CD14-positive monocyte (primary cell): ENCODE data around the gene KRTAP10-4. TPM values are rescaled to one million over a fixed set of nuclear protein-coding genes. Genes with fewer than 3 reads are reported as not detected.

Source experiments
- DNase-seq, 3 donors: peaks; one replicate each; pipeline ENCODE4 v3.0.0-alpha.2; 2011 to 2022
- H2AFZ ChIP-seq: 2 replicates; pipeline ENCODE4 v1.6.0; 2012; ENCODE audit warnings: mild to moderate bottlenecking, low read depth, low read length, inconsistent platforms; ENCODE audit not compliant: insufficient read depth, poor library complexity, severe bottlenecking
- H3K27ac ChIP-seq, 2 donors: 1 replicate in 1 of 2; 2 replicates in 1 of 2; pipeline ENCODE4 v1.5.1; 2012 to 2013; ENCODE audit warnings: low read length in 2 of 2, control low read depth in 1 of 2, inconsistent platforms in 1 of 2, low read depth in 1 of 2, mild to moderate bottlenecking in 1 of 2
- H3K27me3 ChIP-seq, 2 donors: one replicate each; pipeline versions ENCODE4 v1.6.0 to v1.6.1; 2011 to 2013; ENCODE audit warnings: low read length in 2 of 2; ENCODE audit not compliant: control insufficient read depth in 2 of 2, insufficient read depth in 2 of 2
- H3K36me3 ChIP-seq, 2 donors: replicated peaks in 1 of 2; 1 replicate in 1 of 2; 2 replicates in 1 of 2; pipeline versions ENCODE4 v1.5.1 to v1.6.1; 2012 to 2013; ENCODE audit warnings: low read length in 2 of 2, control low read depth in 1 of 2, inconsistent platforms in 1 of 2, mild to moderate bottlenecking in 1 of 2; ENCODE audit not compliant: insufficient read depth in 2 of 2, control insufficient read depth in 1 of 2
- H3K4me1 ChIP-seq, 2 donors: 1 replicate in 1 of 2; 2 replicates in 1 of 2; pipeline versions ENCODE4 v1.5.1 to v1.6.1; 2012 to 2013; ENCODE audit warnings: low read length in 2 of 2, control low read depth in 1 of 2, inconsistent platforms in 1 of 2, mild to moderate bottlenecking in 1 of 2, moderate library complexity in 1 of 2; ENCODE audit not compliant: insufficient read depth in 2 of 2, control insufficient read depth in 1 of 2
- H3K4me2 ChIP-seq: replicated peaks from 2 replicates; pipeline ENCODE3; 2012; ENCODE audit warnings: low read length, moderate library complexity, mild to moderate bottlenecking; ENCODE audit not compliant: poor library complexity, severe bottlenecking; ENCODE audit errors: extremely low read depth
- H3K4me3 ChIP-seq, 3 experiments: fragments of 200-600 bp in 1 of 3; sonication (generic) in 1 of 3; replicated peaks in 1 of 3; 1 replicate in 2 of 3; 2 replicates in 1 of 3; pipeline ENCODE4 v1.5.1; 2011 to 2013; ENCODE audit warnings: low read length in 3 of 3, mild to moderate bottlenecking in 3 of 3, control low read depth in 2 of 3, low read depth in 2 of 3, inconsistent platforms in 1 of 3, moderate library complexity in 1 of 3
- H3K79me2 ChIP-seq: 2 replicates; pipeline ENCODE4 v1.6.0; 2012; ENCODE audit warnings: mild to moderate bottlenecking, control low read depth, inconsistent platforms, low read length, moderate library complexity; ENCODE audit not compliant: insufficient read depth
- H3K9ac ChIP-seq: 2 replicates; pipeline ENCODE4 v1.6.0; 2017; ENCODE audit warnings: low read length, mild to moderate bottlenecking; ENCODE audit not compliant: insufficient read depth, poor library complexity, severe bottlenecking
- H3K9me3 ChIP-seq, 2 donors: replicated peaks in 1 of 2; 1 replicate in 1 of 2; 2 replicates in 1 of 2; pipeline versions ENCODE4 v1.5.1 to v1.6.1; 2012 to 2013; ENCODE audit warnings: low read length in 2 of 2, control low read depth in 1 of 2; ENCODE audit not compliant: control insufficient read depth in 1 of 2, insufficient read depth in 1 of 2
- H4K20me1 ChIP-seq: 2 replicates; pipeline ENCODE4 v1.6.0; 2012; ENCODE audit warnings: mild to moderate bottlenecking, low read length, control low read depth, moderate library complexity; ENCODE audit not compliant: insufficient read depth
- H3K27ac Mint-ChIP-seq, 7 donors: one replicate each; pipeline ENCODE4 v1.8.0; 2020; ENCODE audit warnings: mild to moderate bottlenecking in 7 of 7, mixed read lengths in 7 of 7, moderate library complexity in 6 of 7, inconsistent platforms in 2 of 7
- H3K27me3 Mint-ChIP-seq, 3 donors: one replicate each; pipeline ENCODE4 v1.8.0; 2021 to 2022; ENCODE audit warnings: low read depth in 3 of 3, mild to moderate bottlenecking in 3 of 3, mixed read lengths in 3 of 3, moderate library complexity in 3 of 3, inconsistent platforms in 1 of 3
- H3K36me3 Mint-ChIP-seq, 2 donors: one replicate each; pipeline ENCODE4 v1.8.0; 2020; ENCODE audit warnings: mixed read lengths in 2 of 2, inconsistent platforms in 1 of 2, mild to moderate bottlenecking in 1 of 2
- H3K4me1 Mint-ChIP-seq: one replicate; pipeline ENCODE4 v1.8.0; 2020; ENCODE audit warnings: mild to moderate bottlenecking, mixed read lengths
- H3K4me3 Mint-ChIP-seq, 2 donors: one replicate each; pipeline ENCODE4 v1.8.0; 2020; ENCODE audit warnings: mild to moderate bottlenecking in 2 of 2, mixed read lengths in 2 of 2, moderate library complexity in 1 of 2
- H3K9me3 Mint-ChIP-seq, 7 donors: one replicate each; pipeline ENCODE4 v1.8.0; 2020 to 2022; ENCODE audit warnings: mixed read lengths in 7 of 7, mild to moderate bottlenecking in 6 of 7, moderate library complexity in 6 of 7, inconsistent platforms in 2 of 7
- WGBS: methylation state at CpG from one replicate; pipeline ENCODE4 v1.1.5; 2013; ENCODE audit warnings: missing lambda C conversion rate; ENCODE audit not compliant: insufficient coverage; 5-methylcytosine and 5-hydroxymethylcytosine counted together
- intact Hi-C, 2 donors: fragments of 100-400 bp; cut with micrococcal nuclease; formaldehyde crosslinking; loops; one replicate each; pipeline versions ENCODE4 v1.15.0 to v1.15.1; 2023
- polyA plus RNA-seq, 3 donors: library from polyadenylated mRNA; depleted of rRNA in 1 of 3; unstranded in 2 of 3; stranded (reverse) in 1 of 3; fragments of 300-500 nt in 2 of 3; fragments of >200 nt in 1 of 3; fragmentation: Illumina TruSeq in 2 of 3; gene quantifications; 1 replicate in 2 of 3; 2 replicates in 1 of 3; pipeline ENCODE4 v1.2.3, GENCODE V29; 2012 to 2021
- TF ChIP-seq, protein P1 (sequence below): fragments of 200-600 bp; IDR thresholded peaks from one replicate; pipeline ENCODE4 v1.8.0; 2022; ENCODE audit warnings: antibody characterized with exemption, mild to moderate bottlenecking

Gene KRTAP10-4
- polyA plus RNA-seq, 3 donors = not detected

- DNase-seq = peak in 1 of 3 donors; percentile 4
- Mint-ChIP-seq H3K4me3 (no peak overlapping the region), H3K4me1 (peaks cover 11% of the 10 kb centered on the region), H3K27ac (peak overlapping the region; percentile 24 to 75 (median 61)), H3K36me3 (no peaks in the 10 kb centered on the region), H3K27me3 (peaks cover 3 to 7% (median 5%) of the 10 kb centered on the region in 3 donors), H3K9me3 (peaks cover 3 to 17% (median 10%) of the 10 kb centered on the region in 7 donors)
- Histone ChIP-seq H3K27me3 (no peaks in the 10 kb centered on the region), H3K79me2 (no peaks in the 10 kb centered on the region), H3K4me3 (no peak overlapping the region), H3K4me1 (peaks cover 0 to 4% of the 10 kb centered on the region in 2 donors), H4K20me1 (no peaks in the 10 kb centered on the region), H3K27ac (peak overlapping the region in 1 of 2 donors; percentile 8), H3K9ac (no peak overlapping the region), H3K36me3 (no peaks in the 10 kb centered on the region), H3K9me3 (peaks cover 0 to 6% of the 10 kb centered on the region in 2 donors), H2AFZ (no peak overlapping the region), H3K4me2 (no peak overlapping the region)
- intact Hi-C loops = no loop called here
- no CpG with 5 or more reads among the region's 1 CpG for WGBS
- TF ChIP-seq, protein P1, sequence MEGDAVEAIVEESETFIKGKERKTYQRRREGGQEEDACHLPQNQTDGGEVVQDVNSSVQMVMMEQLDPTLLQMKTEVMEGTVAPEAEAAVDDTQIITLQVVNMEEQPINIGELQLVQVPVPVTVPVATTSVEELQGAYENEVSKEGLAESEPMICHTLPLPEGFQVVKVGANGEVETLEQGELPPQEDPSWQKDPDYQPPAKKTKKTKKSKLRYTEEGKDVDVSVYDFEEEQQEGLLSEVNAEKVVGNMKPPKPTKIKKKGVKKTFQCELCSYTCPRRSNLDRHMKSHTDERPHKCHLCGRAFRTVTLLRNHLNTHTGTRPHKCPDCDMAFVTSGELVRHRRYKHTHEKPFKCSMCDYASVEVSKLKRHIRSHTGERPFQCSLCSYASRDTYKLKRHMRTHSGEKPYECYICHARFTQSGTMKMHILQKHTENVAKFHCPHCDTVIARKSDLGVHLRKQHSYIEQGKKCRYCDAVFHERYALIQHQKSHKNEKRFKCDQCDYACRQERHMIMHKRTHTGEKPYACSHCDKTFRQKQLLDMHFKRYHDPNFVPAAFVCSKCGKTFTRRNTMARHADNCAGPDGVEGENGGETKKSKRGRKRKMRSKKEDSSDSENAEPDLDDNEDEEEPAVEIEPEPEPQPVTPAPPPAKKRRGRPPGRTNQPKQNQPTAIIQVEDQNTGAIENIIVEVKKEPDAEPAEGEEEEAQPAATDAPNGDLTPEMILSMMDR = no peak
Observed at GRCh38 chr21:44564886-44565598, 8.5 kb upstream of the KRTAP10-4 start.

DNA sequence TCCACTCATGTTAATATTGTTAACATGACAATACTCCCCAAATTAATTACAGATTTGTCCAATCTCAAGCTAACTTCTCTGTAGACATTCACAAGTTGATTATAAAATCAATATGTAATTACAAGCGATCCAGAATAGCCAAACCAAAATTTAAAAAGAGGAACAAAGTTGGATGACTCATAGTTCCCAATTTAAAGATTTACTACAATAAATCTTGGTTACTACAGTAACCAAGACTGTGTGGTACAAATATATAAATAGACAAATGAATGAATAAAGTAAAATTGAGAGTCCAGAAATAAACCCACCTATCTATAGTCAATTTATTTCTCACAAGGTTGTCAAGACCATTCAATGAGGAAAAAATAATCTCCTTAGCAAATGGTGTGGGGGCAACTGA, 7.1 kb upstream of the KRTAP10-4 start:
- peak; percentile 29 to 77 (median 47) for DNase-seq
- H3K4me3 Mint-ChIP-seq = no peak overlapping the region
- H3K27ac Mint-ChIP-seq = peak overlapping the region in 3 of 7 donors; percentile 7 to 25 (median 8)

More for the DNA sequence above, 7.1 kb upstream of the KRTAP10-4 start:
- Histone ChIP-seq H3K9ac (no peak overlapping the region), H3K9me3 (peaks cover 4 to 6% of the 10 kb centered on the region in 2 donors), H4K20me1 (no peaks in the 10 kb centered on the region), H3K79me2 (no peaks in the 10 kb centered on the region), H3K27me3 (no peaks in the 10 kb centered on the region), H3K4me1 (peaks cover 0 to 4% of the 10 kb centered on the region in 2 donors), H2AFZ (no peak overlapping the region), H3K4me2 (no peak overlapping the region), H3K4me3 (no peak overlapping the region), H3K27ac (no peak overlapping the region), H3K36me3 (no peaks in the 10 kb centered on the region)
- Mint-ChIP-seq H3K36me3 (no peaks in the 10 kb centered on the region), H3K9me3 (peaks cover 5 to 16% (median 11%) of the 10 kb centered on the region in 7 donors), H3K27me3 (peaks cover 4 to 5% (median 5%) of the 10 kb centered on the region in 3 donors), H3K4me1 (peaks cover 11% of the 10 kb centered on the region)
- TF ChIP-seq, protein P1 = no peak
- no CpG with 5 or more reads among the region's 1 CpG for WGBS
- intact Hi-C loops = no loop called here
